GM18505 (cell line): ENCODE data around the gene ZNF526.

Experiments used
- ATAC-seq: cut with Tn5 transposase; IDR thresholded peaks from one replicate; pipeline ENCODE4 v1.9.1; 2021; ENCODE audit not compliant: unreplicated experiment
- POLR2A ChIP-seq: IDR thresholded peaks from 4 replicates; pipeline ENCODE4 v1.6.1; 2011; ENCODE audit warnings: borderline replicate concordance; ENCODE audit not compliant: insufficient read depth, insufficient read length; ENCODE audit errors: extremely low read depth

The ZNF526 gene

DNA sequence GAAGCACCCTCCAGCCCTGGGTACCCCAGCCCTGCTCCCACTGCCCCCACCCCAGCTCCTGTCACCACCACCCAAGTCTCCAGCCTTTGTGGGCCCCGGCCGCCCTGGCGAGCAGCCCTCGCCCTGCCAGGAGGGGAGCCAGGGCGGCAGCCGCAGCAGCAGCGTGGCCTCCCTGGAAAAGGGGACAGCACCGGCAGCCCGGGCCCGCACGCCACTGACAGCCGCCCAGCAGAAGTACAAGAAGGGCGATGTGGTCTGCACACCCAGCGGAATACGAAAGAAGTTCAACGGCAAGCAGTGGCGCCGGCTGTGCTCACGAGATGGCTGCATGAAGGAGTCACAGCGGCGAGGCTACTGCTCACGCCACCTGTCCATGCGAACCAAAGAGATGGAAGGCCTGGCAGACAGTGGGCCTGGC is 52.9 kb downstream of the ZNF526 start:
- no peak for TF ChIP-seq POLR2A
- ATAC-seq, result no peak

DNA sequence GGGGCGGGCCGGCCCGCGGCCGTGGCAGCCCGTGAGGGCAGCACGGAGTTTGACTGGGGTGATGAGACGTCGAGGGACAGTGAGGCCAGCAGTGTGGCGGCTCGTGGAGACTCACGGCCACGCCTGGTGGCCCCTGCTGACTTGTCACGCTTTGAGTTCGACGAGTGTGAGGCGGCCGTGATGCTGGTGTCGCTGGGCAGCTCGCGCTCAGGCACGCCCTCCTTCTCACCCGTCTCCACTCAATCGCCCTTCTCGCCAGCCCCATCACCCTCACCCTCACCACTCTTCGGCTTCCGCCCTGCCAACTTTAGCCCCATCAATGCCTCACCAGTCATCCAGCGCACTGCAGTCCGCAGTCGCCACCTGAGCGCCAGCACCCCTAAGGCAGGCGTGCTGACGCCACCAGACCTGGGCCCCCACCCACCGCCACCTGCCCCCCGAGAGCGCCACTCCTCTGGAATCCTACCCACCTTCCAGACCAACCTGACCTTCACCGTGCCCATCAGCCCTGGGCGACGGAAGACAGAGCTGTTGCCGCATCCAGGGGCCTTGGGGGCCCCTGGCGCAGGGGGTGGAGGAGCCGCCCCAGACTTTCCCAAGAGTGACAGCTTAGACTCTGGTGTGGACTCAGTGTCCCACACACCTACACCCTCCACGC is 53.4 kb downstream of the ZNF526 start:
- no peak for TF ChIP-seq POLR2A
- no peak for ATAC-seq

DNA sequence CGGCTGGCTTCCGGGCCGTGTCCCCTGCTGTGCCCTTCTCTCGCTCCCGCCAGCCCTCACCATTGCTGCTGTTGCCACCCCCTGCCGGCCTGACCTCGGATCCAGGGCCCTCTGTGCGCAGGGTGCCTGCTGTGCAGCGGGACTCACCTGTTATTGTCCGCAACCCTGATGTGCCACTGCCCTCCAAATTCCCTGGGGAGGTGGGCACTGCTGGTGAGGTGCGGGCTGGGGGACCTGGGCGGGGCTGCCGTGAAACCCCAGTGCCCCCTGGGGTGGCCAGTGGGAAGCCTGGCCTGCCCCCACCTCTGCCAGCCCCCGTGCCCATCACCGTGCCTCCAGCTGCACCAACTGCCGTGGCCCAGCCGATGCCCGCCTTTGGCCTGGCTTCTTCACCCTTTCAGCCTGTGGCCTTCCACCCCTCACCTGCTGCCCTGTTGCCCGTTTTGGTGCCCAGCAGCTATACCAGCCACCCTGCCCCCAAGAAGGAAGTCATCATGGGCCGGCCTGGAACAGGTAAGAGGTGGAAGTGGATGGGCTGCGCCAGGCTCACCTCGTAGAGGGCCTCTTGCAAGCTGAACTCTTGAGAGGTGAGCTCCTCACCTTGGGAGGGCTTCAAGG is 54.1 kb downstream of the ZNF526 start:
- TF ChIP-seq POLR2A, result no peak
- ATAC-seq, result no peak

DNA sequence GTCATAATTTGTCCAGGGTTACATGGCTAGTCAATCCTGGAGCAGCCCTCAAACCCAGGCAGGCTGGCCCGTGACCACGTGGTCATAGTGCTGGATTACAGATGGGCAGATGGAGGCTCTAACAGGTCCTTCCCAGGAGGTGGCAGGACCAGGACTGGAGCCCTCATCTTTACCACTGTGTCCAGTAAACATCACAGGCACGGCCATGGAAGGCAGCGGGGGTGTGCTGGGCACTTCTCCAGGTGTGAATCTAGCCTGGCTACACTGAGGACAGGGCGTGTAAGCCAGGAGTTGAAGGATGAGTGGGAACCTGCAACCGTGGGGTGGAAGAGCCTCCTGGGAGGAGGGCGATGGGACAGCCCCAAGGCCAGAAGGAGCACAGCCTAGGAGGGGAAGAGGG is 55.0 kb downstream of the ZNF526 start:
- TF ChIP-seq POLR2A, result no peak
- no peak for ATAC-seq

DNA sequence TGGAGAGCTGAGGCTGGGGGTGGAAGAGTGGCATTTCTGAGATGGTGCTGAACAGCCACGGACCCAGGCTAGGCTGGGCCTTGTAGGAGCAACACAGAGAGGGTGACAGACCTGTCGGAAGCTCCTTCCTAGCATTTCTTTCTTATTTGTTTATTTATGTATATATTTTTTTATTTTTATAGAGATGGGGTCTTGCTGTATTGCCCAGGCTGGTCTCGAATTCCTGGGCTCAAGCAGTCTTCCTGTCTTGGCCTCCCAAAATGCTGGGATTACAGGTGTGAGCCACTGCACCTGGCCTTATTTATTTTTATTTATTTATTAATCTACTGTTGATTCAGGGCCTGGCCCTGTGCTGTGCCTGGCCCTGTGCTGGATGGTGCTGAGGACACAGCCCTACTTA is 55.4 kb downstream of the ZNF526 start:
- ATAC-seq, result no peak
- no peak for TF ChIP-seq POLR2A

DNA sequence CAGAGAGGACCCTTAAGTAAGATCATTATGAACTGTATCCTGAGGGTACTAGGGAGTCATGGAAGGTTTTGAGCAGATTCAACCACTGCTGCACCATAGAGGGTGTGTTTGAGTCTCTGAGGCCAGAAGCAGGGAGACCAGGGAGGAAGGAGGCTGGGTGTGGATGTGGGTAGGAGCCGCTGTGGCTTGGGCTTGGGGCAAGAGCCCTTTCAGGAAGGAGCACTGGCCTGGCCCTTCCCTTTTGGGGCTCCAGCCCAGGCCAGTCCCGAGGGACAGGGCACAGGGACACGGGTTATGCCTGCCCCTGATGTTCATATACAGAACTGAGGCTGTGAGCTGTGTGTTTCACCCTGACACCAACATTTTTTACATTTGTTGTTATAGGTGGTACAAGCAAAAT is 56.2 kb downstream of the ZNF526 start:
- ATAC-seq, result no peak
- no peak for TF ChIP-seq POLR2A

DNA sequence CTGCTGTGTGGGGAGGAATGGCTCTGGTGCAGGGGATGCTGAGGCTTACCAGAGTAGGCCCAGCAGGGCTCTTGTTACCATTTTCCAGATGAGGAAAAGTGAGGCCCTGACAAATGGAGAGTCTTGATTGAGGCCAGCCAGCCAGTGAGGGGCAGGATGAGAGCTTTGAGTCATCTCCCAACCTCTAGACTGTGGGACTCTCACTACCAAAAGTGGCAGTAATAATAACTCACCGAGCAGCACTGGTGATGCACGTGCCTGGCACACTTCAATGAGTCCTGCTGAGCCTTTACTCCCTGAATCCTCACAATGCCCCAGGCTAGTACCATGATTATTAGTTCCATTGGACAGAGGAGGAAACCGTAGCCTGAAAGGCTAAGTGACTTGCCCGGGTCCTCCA is 56.7 kb downstream of the ZNF526 start:
- no peak for ATAC-seq
- TF ChIP-seq POLR2A, result no peak
